ENCODE data around the gene FHL2. TPM values are rescaled to one million over a fixed set of nuclear protein-coding genes. Genes with fewer than 3 reads are reported as not detected.
A peak's percentile ranks its signal among the peaks of the same experiment; 100 is the strongest.

Gene FHL2
- total and polyA plus RNA-seq, 9 of the 15 experiments (the other 6 are each of a cell fraction or from before 2014, with no cell fraction given) = 7.5 to 33.1 (median 23.9) TPM

DNA sequence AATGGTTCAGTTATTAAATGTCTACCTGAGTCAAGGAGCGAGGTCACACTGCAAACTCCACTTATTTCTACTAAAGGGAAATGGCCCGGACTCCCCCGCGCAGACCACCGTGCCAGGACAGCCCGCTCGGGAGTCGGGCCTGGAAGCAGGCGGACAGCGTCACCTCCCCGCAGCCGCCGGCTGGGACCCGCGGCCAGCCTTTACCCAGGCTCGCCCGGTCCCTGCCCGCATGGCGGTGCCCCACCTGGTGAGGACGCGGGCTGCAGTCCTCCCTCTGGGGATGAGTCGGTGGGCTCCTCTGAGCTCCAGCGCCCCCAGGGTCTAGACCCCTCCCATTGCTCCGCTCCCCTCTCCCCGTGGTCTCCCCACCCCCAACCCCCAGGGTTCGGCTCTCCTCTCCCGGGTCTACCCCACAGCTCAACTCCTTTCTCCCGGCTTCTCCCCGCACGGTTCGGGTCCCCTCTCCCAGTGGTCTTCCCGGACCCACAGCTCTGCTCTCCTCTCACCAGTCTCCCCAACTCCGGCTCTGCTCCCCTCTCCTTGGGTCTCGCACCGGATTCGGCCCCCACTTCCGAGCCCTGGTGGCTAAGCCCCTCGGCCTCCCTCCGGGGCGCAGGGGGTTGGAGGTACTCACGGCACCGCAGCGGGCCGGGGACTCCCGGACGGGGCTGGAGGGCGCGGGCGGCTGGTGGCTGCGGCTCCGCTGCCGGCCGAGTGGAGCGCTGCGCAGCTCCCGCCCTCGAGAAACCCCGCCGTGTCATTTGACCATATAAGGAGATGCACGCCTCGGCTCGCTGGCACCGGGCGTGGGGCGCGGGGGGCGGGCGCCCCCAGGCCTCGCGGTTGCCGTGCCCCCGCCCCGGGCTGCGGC is at the start of gene FHL2 (continued):
- TF ChIP-seq, protein P1, sequence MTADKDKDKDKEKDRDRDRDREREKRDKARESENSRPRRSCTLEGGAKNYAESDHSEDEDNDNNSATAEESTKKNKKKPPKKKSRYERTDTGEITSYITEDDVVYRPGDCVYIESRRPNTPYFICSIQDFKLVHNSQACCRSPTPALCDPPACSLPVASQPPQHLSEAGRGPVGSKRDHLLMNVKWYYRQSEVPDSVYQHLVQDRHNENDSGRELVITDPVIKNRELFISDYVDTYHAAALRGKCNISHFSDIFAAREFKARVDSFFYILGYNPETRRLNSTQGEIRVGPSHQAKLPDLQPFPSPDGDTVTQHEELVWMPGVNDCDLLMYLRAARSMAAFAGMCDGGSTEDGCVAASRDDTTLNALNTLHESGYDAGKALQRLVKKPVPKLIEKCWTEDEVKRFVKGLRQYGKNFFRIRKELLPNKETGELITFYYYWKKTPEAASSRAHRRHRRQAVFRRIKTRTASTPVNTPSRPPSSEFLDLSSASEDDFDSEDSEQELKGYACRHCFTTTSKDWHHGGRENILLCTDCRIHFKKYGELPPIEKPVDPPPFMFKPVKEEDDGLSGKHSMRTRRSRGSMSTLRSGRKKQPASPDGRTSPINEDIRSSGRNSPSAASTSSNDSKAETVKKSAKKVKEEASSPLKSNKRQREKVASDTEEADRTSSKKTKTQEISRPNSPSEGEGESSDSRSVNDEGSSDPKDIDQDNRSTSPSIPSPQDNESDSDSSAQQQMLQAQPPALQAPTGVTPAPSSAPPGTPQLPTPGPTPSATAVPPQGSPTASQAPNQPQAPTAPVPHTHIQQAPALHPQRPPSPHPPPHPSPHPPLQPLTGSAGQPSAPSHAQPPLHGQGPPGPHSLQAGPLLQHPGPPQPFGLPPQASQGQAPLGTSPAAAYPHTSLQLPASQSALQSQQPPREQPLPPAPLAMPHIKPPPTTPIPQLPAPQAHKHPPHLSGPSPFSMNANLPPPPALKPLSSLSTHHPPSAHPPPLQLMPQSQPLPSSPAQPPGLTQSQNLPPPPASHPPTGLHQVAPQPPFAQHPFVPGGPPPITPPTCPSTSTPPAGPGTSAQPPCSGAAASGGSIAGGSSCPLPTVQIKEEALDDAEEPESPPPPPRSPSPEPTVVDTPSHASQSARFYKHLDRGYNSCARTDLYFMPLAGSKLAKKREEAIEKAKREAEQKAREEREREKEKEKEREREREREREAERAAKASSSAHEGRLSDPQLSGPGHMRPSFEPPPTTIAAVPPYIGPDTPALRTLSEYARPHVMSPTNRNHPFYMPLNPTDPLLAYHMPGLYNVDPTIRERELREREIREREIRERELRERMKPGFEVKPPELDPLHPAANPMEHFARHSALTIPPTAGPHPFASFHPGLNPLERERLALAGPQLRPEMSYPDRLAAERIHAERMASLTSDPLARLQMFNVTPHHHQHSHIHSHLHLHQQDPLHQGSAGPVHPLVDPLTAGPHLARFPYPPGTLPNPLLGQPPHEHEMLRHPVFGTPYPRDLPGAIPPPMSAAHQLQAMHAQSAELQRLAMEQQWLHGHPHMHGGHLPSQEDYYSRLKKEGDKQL (CRISPR knock-in tag; IDR thresholded peaks at IDR 0.05; ENCODE audit: borderline replicate concordance) = no peak
- TF ChIP-seq RNF2 (IDR thresholded peaks at IDR 0.05) (0 out of 2 replicates have a peak, but pooled peaks have one; percentile 16), ZNF165 (CRISPR knock-in tag; IDR thresholded peaks at IDR 0.05; ENCODE audit: borderline replicate concordance) (no peak), KLF10 (CRISPR knock-in tag; IDR thresholded peaks at IDR 0.05) (no peak), CHD1 (IDR thresholded peaks at IDR 0.05; ENCODE audit: low read length) (no peak), ZNF311 (CRISPR knock-in tag; IDR thresholded peaks at IDR 0.05) (no peak), TCF7L2 (IDR thresholded peaks at IDR 0.05; ENCODE audit: low read depth, low read length) (no peak), EGR1 (conservative IDR thresholded peaks at IDR 0.05) (0 out of 2 replicates have a peak, but pooled peaks have one; percentile 5), ELF4 (CRISPR knock-in tag; IDR thresholded peaks at IDR 0.05) (no peak), CTBP1 (IDR thresholded peaks at IDR 0.05; ENCODE audit: borderline replicate concordance) (peak; percentile 69), NFATC3 (IDR thresholded peaks at IDR 0.05) (no peak), MEF2D (tag; conservative IDR thresholded peaks at IDR 0.05; ENCODE audit: low read depth) (no peak), KLF1 (tag; IDR thresholded peaks at IDR 0.05) (peak; percentile 92), TCFL5 (CRISPR knock-in tag; conservative IDR thresholded peaks at IDR 0.05) (no peak), MXI1 (IDR thresholded peaks at IDR 0.05; ENCODE audit: low read depth, low read length) (no peak), CBX1 (IDR thresholded peaks at IDR 0.05; ENCODE audit: low read depth) (no peak)
- TF ChIP-seq, protein P2, sequence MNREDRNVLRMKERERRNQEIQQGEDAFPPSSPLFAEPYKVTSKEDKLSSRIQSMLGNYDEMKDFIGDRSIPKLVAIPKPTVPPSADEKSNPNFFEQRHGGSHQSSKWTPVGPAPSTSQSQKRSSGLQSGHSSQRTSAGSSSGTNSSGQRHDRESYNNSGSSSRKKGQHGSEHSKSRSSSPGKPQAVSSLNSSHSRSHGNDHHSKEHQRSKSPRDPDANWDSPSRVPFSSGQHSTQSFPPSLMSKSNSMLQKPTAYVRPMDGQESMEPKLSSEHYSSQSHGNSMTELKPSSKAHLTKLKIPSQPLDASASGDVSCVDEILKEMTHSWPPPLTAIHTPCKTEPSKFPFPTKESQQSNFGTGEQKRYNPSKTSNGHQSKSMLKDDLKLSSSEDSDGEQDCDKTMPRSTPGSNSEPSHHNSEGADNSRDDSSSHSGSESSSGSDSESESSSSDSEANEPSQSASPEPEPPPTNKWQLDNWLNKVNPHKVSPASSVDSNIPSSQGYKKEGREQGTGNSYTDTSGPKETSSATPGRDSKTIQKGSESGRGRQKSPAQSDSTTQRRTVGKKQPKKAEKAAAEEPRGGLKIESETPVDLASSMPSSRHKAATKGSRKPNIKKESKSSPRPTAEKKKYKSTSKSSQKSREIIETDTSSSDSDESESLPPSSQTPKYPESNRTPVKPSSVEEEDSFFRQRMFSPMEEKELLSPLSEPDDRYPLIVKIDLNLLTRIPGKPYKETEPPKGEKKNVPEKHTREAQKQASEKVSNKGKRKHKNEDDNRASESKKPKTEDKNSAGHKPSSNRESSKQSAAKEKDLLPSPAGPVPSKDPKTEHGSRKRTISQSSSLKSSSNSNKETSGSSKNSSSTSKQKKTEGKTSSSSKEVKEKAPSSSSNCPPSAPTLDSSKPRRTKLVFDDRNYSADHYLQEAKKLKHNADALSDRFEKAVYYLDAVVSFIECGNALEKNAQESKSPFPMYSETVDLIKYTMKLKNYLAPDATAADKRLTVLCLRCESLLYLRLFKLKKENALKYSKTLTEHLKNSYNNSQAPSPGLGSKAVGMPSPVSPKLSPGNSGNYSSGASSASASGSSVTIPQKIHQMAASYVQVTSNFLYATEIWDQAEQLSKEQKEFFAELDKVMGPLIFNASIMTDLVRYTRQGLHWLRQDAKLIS (CRISPR knock-in tag; IDR thresholded peaks at IDR 0.05) = peak; percentile 20; the same call in 1 of the 2 replicates
- TF ChIP-seq, protein P3, sequence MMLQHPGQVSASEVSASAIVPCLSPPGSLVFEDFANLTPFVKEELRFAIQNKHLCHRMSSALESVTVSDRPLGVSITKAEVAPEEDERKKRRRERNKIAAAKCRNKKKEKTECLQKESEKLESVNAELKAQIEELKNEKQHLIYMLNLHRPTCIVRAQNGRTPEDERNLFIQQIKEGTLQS (IDR thresholded peaks at IDR 0.05) = no peak
- TF ChIP-seq, protein P3 (CRISPR knock-in tag; conservative IDR thresholded peaks at IDR 0.05) = no peak
